HEK293 (cell line): Measurements from ENCODE around the gene ARHGAP15.

Source experiments
- CTCF ChIA-PET: fragments of 350-600 bp; formaldehyde crosslinking; extraction: SDS; loops from one replicate; lab custom pipeline; 2021; ENCODE audit warnings: antibody characterized with exemption; lab: Yijun Ruan, JAX
- POLR2A ChIA-PET: fragments of 300-600 bp; formaldehyde crosslinking; extraction: SDS; loops from one replicate; lab custom pipeline; 2020; ENCODE audit warnings: antibody characterized with exemption, inconsistent platforms; lab: Yijun Ruan, JAX
- H3K27ac ChIP-seq: fragments of 200-500 bp; sonication (Bioruptor generic); 2 replicates; pipeline ENCODE4 v1.5.1; 2014; ENCODE audit warnings: low read depth, low read length, control low read depth, inconsistent platforms; ENCODE audit errors: extremely low read depth
- H3K36me3 ChIP-seq, 2 experiments: fragments of 200-500 bp in 1 of 2; sonication (Bioruptor generic) in 1 of 2; 1 replicate in 1 of 2; 2 replicates in 1 of 2; pipeline ENCODE4 v1.5.1; 2014 to 2017; ENCODE audit warnings: inconsistent platforms in 2 of 2, low read length in 2 of 2; ENCODE audit not compliant: control insufficient read depth in 2 of 2, insufficient read depth in 1 of 2
- H3K4me1 ChIP-seq: fragments of 200-500 bp; sonication (Bioruptor generic); 2 replicates; pipeline ENCODE4 v1.5.1; 2014; ENCODE audit warnings: mild to moderate bottlenecking, low read length, inconsistent platforms; ENCODE audit not compliant: control insufficient read depth, insufficient read depth
- H3K4me3 ChIP-seq: 2 replicates; pipeline ENCODE4 v1.5.1; 2011; ENCODE audit warnings: low read depth, mild to moderate bottlenecking, control low read depth, low read length, moderate library complexity
- H3K9me3 ChIP-seq: fragments of 200-500 bp; sonication (Bioruptor generic); 2 replicates; pipeline ENCODE4 v1.5.1; 2014; ENCODE audit warnings: low read depth, low read length, inconsistent platforms; ENCODE audit not compliant: control insufficient read depth, insufficient read depth
- GLIS2 ChIP-seq: fragments of 450-650 bp; formaldehyde crosslinking; IDR thresholded peaks from 2 replicates; pipeline ENCODE4 v1.5.1; 2016; ENCODE audit warnings: missing biosample characterization, missing genetic modification characterization
- OSR2 ChIP-seq: fragments of 450-650 bp; formaldehyde crosslinking; IDR thresholded peaks from 2 replicates; pipeline ENCODE4 v1.5.1; 2016; ENCODE audit warnings: missing biosample characterization, missing genetic modification characterization
- PRDM2 ChIP-seq: fragments of 450-650 bp; formaldehyde crosslinking; IDR thresholded peaks from 2 replicates; pipeline ENCODE4 v1.5.1; 2016; ENCODE audit warnings: missing biosample characterization, missing genetic modification characterization, borderline replicate concordance
- SCRT1 ChIP-seq: fragments of 450-650 bp; formaldehyde crosslinking; IDR thresholded peaks from 2 replicates; pipeline ENCODE4 v1.5.1; 2016; ENCODE audit warnings: missing biosample characterization, missing genetic modification characterization, borderline replicate concordance
- SCRT2 ChIP-seq: fragments of 450-650 bp; formaldehyde crosslinking; IDR thresholded peaks from 2 replicates; pipeline ENCODE4 v1.5.1; 2016; ENCODE audit warnings: missing biosample characterization, missing genetic modification characterization
- ZBTB21 ChIP-seq: fragments of 450-650 bp; formaldehyde crosslinking; IDR thresholded peaks from 2 replicates; pipeline ENCODE4 v1.5.1; 2017; ENCODE audit warnings: missing biosample characterization, missing genetic modification characterization
- ZIC2 ChIP-seq: fragments of 450-650 bp; formaldehyde crosslinking; IDR thresholded peaks from 2 replicates; pipeline ENCODE4 v1.5.1; 2016; ENCODE audit warnings: missing biosample characterization, missing genetic modification characterization
- ZNF114 ChIP-seq: fragments of 450-650 bp; formaldehyde crosslinking; IDR thresholded peaks from 2 replicates; pipeline ENCODE4 v1.5.0; 2017; ENCODE audit warnings: missing biosample characterization, missing genetic modification characterization
- ZNF121 ChIP-seq: fragments of 450-650 bp; formaldehyde crosslinking; IDR thresholded peaks from 2 replicates; pipeline ENCODE4 v1.5.1; 2016; ENCODE audit warnings: missing biosample characterization, missing genetic modification characterization
- ZNF132 ChIP-seq: fragments of 450-650 bp; formaldehyde crosslinking; IDR thresholded peaks from 2 replicates; pipeline ENCODE4 v1.5.1; 2017; ENCODE audit warnings: missing biosample characterization, missing genetic modification characterization, borderline replicate concordance
- ZNF146 ChIP-seq: fragments of 450-650 bp; formaldehyde crosslinking; IDR thresholded peaks from 2 replicates; pipeline ENCODE4 v1.5.1; 2016; ENCODE audit warnings: missing biosample characterization, missing genetic modification characterization
- ZNF18 ChIP-seq: fragments of 450-650 bp; formaldehyde crosslinking; IDR thresholded peaks from 2 replicates; pipeline ENCODE4 v1.5.1; 2016; ENCODE audit warnings: missing biosample characterization, missing genetic modification characterization
- ZNF23 ChIP-seq: fragments of 450-650 bp; formaldehyde crosslinking; IDR thresholded peaks from 2 replicates; pipeline ENCODE4 v1.5.1; 2016; ENCODE audit warnings: missing biosample characterization, missing genetic modification characterization, borderline replicate concordance
- ZNF37A ChIP-seq: fragments of 450-650 bp; IDR thresholded peaks from 2 replicates; pipeline ENCODE4 v1.5.1; 2018; ENCODE audit warnings: missing biosample characterization, missing genetic modification characterization
- ZNF394 ChIP-seq: fragments of 450-650 bp; formaldehyde crosslinking; IDR thresholded peaks from 2 replicates; pipeline ENCODE4 v1.5.1; 2016; ENCODE audit warnings: missing biosample characterization, missing genetic modification characterization, mild to moderate bottlenecking, moderate library complexity, borderline replicate concordance
- ZNF513 ChIP-seq: fragments of 450-650 bp; IDR thresholded peaks from 2 replicates; pipeline ENCODE4 v1.5.1; 2018; ENCODE audit warnings: missing biosample characterization, missing genetic modification characterization
- ZNF521 ChIP-seq: fragments of 450-650 bp; formaldehyde crosslinking; IDR thresholded peaks from 2 replicates; pipeline ENCODE4 v1.5.1; 2017; ENCODE audit warnings: missing biosample characterization, mild to moderate bottlenecking, missing genetic modification characterization
- ZNF558 ChIP-seq: fragments of 450-650 bp; formaldehyde crosslinking; IDR thresholded peaks from 2 replicates; pipeline ENCODE4 v1.5.1; 2016; ENCODE audit warnings: missing biosample characterization, missing genetic modification characterization
- ZNF610 ChIP-seq: fragments of 450-650 bp; formaldehyde crosslinking; IDR thresholded peaks from 2 replicates; pipeline ENCODE4 v1.5.1; 2016; ENCODE audit warnings: missing biosample characterization, missing genetic modification characterization, borderline replicate concordance
- ZNF629 ChIP-seq: fragments of 450-650 bp; formaldehyde crosslinking; IDR thresholded peaks from 2 replicates; pipeline ENCODE4 v1.5.1; 2017; ENCODE audit warnings: missing biosample characterization, missing genetic modification characterization
- ZNF660 ChIP-seq: fragments of 450-650 bp; IDR thresholded peaks from 2 replicates; pipeline ENCODE4 v1.5.1; 2018; ENCODE audit warnings: missing biosample characterization, mild to moderate bottlenecking, missing genetic modification characterization

ARHGAP15 gene

GRCh38 chr2:143475041-143475776, 346.0 kb downstream of the ARHGAP15 start:
- H3K36me3 ChIP-seq = no peaks in the 10 kb centered on the region
- H3K4me3 ChIP-seq = no peak overlapping the region
- no peak overlapping the region for H3K27ac ChIP-seq
- ChIA-PET POLR2A (no interaction called here), CTCF (interaction anchor here (1.0 kb wide), 1 partner anchor 100 kb away, joined by 3 read pairs; no protein-coding TSS in a partner anchor)
- H3K4me1 ChIP-seq = no peaks in the 10 kb centered on the region
- TF ChIP-seq ZNF521 (tag by site-specific recombination) = no peak
- TF ChIP-seq ZNF18 (tag by site-specific recombination) = no peak
- no peak for TF ChIP-seq ZNF23 (tag by site-specific recombination)
- no peak for TF ChIP-seq ZNF394 (tag by site-specific recombination)
- TF ChIP-seq ZIC2 (tag by site-specific recombination) = no peak
- no peak for TF ChIP-seq ZNF121
- no peak for TF ChIP-seq ZNF558 (tag by site-specific recombination)
- TF ChIP-seq ZNF629 (tag by site-specific recombination) = no peak
- no peak for TF ChIP-seq ZNF146 (tag by site-specific recombination)
- TF ChIP-seq ZNF132 (tag by site-specific recombination) = no peak
- no peak for TF ChIP-seq GLIS2 (tag by site-specific recombination)
- no peak for TF ChIP-seq SCRT2
- no peak for TF ChIP-seq ZNF114 (tag by site-specific recombination)
- TF ChIP-seq ZBTB21 (tag by site-specific recombination) = no peak
- no peaks in the 10 kb centered on the region for H3K9me3 ChIP-seq

- Histone ChIP-seq H3K9me3 (no peaks in the 10 kb centered on the region), H3K36me3 (no peaks in the 10 kb centered on the region), H3K27ac (no peak overlapping the region), H3K4me1 (no peaks in the 10 kb centered on the region), H3K4me3 (no peak overlapping the region)
- ChIA-PET CTCF (interaction anchor here (1.0 kb wide), 1 partner anchor 99 kb away, joined by 3 read pairs; no protein-coding TSS in a partner anchor), POLR2A (no interaction called here)
- TF ChIP-seq ZNF660 (tag by site-specific recombination) (no peak), ZNF610 (no peak), OSR2 (tag by site-specific recombination) (no peak), SCRT1 (no peak)
These were observed 347.3 kb downstream of the ARHGAP15 start for GRCh38 chr2:143476336-143477087.

GRCh38 chr2:143477714-143478443, 348.7 kb downstream of the ARHGAP15 start:
- no peak overlapping the region for H3K27ac ChIP-seq
- no peaks in the 10 kb centered on the region for H3K9me3 ChIP-seq
- no peaks in the 10 kb centered on the region for H3K36me3 ChIP-seq
- no peak overlapping the region for H3K4me3 ChIP-seq
- ChIA-PET CTCF (interaction anchor here (0.7 kb wide), 1 partner anchor 14 kb away, joined by 3 read pairs; no protein-coding TSS in a partner anchor), POLR2A (no interaction called here)
- peaks cover 3% of the 10 kb centered on the region; the same call in 1 of the 2 replicates for H3K4me1 ChIP-seq
- TF ChIP-seq ZNF146 (tag by site-specific recombination) (no peak), ZNF37A (tag by site-specific recombination) (no peak), ZNF513 (tag by site-specific recombination) (no peak), PRDM2 (no peak)
